GM18870 (cell line): Measurements from ENCODE around the gene KCTD12.
A peak's percentile ranks its signal among the peaks of the same experiment; 100 is the strongest.

Experiments used
- ATAC-seq: cut with Tn5 transposase; IDR thresholded peaks from one replicate; pipeline ENCODE4 v1.9.1; 2021; ENCODE audit warnings: moderate library complexity; ENCODE audit not compliant: unreplicated experiment

KCTD12 gene

DNA sequence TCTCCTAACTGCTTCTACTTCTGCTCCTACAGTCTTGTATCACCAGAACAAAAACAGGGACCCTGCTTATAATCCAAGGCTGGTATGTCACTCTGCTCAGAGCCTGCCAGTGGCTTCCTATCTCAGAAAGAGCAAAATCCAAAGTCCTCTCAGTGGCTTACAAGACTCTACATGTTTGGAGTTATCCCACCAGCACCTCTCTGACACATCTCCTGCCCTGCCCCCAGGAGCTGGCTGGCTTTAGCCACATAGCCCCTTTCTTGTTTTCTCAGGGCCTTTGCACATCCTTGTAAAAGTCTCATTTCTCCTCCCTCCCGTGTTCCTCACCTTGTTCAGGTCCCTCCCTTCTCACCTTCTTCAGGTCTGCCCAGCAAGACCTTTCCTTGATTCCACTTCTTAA lies 2.2 kb upstream of the KCTD12 start:
- no peak for ATAC-seq

DNA sequence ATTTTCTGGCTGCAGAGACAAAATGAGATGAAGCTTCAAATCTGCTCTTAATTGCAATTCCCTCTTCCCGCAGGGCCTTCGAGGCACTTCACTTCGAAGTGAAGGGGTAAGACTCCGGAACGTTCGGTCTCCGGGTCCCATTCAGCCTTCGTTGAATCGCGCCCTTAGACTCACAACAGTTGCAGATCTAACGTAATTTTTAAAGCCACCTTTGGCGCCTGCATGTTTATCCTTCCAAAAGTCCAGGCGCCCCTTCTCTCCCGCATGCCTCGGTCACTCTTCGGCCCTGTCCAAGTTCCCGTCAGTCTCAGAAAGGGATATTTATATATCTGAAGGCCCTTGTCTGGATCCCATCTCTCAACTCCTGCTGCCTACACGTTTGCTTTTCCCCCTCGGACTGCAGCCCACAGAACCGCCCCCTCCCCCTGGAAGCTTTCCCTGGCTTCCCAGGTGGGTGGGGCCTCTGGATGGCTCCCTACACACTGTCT lies 915 bp upstream of the KCTD12 start:
- ATAC-seq: no peak

GRCh38 chr13:76886005-76886291 lies 257 bp downstream of the KCTD12 start:
- no peak for ATAC-seq

DNA sequence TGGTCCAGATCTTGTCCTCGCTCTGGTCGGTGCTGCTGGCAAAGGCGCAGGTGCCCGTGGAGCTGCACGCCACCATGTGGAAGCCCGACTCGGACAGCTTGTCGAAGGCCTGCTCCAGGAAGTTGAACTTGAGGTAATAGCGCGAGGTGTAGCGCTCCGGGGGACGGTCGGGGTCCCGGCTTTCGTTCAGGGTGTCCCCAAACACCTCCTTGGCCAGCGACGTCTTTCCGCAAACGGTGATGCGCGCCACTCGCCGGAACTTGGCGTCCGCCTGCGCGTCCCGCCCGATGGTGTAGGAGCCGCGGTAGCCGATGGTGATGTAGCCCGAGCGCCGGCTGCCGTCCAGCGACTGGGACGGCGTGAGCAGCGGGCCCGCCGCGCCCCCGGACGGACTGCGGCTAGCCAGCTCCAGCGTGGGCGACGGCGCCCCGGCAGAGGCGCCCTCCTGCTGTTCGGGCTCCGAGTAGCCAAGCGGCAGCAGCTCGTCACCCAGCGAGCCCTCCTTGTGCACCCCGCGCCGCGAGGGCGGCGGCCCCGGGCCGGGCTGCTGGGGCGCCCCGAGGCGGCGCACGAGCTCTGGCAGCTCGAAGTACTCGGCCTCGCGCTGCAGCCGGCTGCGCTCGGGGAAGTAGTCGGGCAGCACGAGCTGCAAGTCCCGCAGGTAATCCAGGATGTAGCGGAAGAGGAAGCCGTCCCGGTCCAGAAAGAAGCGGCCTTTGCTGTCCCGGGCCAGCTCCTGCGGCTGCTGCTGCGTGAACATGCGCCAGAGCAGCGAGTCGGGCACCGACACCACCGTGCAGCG lies 801 bp downstream of the KCTD12 start:
- peak; percentile 39 for ATAC-seq

DNA sequence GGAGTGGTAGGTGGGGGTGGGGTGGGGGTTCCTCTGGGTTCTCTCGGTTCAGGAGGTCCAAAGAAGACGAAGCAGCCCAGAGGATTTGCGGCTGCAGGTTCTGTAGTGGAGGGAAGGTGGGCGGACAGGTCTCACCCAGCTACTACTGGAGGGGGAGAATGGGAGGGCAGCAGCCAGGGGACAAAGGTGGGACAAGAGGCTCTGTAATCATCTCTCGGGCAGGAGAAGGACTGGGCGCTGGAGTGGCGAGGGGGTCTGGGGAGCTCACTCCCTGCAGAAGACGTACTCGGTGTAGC lies 1.4 kb downstream of the KCTD12 start:
- no peak for ATAC-seq

DNA sequence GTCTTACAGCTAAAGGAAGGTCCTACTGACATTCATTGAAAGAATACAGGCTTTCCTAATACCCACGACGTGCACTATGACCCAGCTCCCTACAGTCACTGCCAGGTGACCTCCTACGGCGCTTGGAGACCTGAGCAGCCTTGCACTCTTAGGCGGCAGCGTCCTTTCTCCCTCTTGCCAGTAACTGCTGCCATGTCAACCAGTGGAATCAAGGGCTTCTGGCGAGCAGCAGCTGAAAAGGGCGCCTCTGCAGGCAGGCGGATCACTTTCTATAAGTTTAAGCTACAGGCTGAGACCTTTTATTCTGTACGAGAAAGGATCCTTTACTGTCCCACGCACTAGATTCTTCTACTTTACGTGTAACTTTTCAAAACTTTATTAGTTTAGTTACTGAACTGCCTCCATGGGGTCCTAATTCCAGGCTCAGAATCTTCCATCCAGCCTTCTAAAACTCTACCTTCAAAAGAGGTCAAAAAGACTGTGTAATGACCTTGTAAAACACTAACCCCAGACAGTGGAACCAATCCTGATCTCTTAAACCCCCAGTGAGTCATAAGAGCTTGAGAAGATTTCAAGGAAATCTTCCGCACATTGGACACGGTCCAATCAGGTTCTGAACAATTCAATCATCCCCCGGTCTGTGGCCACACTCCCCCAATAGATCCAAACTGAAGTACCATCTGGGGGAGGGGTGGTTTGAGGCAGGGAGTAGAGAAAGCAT lies 1.9 kb downstream of the KCTD12 start:
- ATAC-seq: no peak

GRCh38 chr13:76883236-76883635 lies 3.0 kb downstream of the KCTD12 start:
- ATAC-seq: no peak

DNA sequence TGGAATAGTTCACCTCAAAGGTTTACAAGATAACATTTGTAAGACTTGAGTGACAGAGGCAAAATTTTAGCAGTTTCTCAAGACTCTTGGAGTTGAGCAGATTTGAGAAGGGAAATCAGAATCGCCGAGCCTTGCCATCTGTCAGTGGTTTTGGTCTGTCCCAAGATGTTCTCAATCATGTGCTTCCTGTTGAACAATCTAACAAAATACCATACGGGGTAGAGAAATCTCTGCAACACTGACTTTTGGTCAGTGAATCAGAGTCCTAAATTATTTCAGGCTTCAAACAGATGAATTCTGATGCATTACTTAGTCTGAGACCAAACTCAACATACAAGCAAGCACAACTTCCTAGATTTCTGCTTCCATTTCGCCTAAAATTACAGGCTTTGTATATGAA lies 3.8 kb downstream of the KCTD12 start:
- ATAC-seq: no peak

- no peak for ATAC-seq
These were observed 6.3 kb downstream of the KCTD12 start for GRCh38 chr13:76879883-76880270.

DNA sequence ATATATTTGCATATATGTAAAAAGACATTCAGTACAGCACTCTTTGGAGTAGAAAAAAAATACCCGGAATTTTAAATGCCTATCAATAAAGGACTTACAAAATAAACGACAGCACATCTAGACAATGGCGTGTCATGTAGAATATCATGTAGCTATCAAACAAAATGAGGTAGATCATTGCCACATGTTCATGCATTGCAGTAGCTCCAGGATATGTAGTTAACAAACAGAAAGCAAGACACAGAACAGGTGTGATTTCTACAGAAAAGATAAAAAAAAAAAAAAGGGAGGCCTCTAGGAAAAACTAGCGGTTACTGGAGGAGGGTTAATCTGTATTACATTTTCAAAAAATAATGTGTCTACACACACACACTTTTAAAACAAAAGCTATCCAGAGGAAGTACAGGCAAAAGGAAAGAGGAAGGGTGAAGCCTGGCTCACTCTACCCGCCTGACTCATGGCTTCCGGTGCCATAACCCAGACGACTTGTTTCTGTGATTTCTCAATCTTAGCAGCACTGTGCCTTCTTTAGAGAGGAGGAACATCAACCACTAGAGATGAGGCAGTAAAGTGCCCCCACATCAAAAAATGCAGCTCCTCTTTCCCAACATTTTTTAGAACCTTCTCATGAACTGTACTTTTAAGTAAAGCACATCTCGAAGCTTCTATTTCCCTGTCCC lies 6.9 kb downstream of the KCTD12 start:
- peak; percentile 92 for ATAC-seq

- ATAC-seq: no peak
These were observed 8.2 kb downstream of the KCTD12 start for GRCh38 chr13:76878043-76878442.

- ATAC-seq: no peak
These were observed 10.9 kb downstream of the KCTD12 start for GRCh38 chr13:76875271-76875815.

DNA sequence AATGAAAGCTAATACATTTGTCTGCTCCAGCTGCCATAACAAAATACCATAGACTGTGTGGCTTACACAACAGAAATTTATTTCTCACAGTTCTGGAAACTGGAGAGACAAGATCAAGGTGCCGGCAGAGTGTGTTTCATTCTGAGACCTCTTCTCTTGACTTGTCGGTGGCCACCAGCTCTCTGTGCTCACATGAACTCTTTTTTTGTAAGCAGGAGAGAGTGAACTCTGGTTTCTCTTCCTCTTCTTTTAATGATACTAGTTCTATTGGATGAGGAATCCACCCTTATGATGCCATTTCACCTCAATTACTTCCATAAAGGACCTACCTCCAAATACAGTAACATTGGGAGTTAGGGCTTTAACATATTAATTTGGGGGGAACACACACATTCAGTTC lies 11.7 kb downstream of the KCTD12 start:
- peak; percentile 83 for ATAC-seq

- ATAC-seq: no peak
These were observed 12.8 kb downstream of the KCTD12 start for GRCh38 chr13:76873445-76873844.

GRCh38 chr13:76872675-76873074 lies 13.5 kb downstream of the KCTD12 start:
- no peak for ATAC-seq

GRCh38 chr13:76871432-76871831 lies 14.8 kb downstream of the KCTD12 start:
- no peak for ATAC-seq

- no peak for ATAC-seq
These were observed 17.8 kb downstream of the KCTD12 start for GRCh38 chr13:76868371-76868770.

- no peak for ATAC-seq
These were observed 20.2 kb downstream of the KCTD12 start for GRCh38 chr13:76865996-76866503.

GRCh38 chr13:76865109-76865508 lies 21.1 kb downstream of the KCTD12 start:
- ATAC-seq: no peak

- no peak for ATAC-seq
These were observed 21.9 kb downstream of the KCTD12 start for GRCh38 chr13:76864259-76864658.

DNA sequence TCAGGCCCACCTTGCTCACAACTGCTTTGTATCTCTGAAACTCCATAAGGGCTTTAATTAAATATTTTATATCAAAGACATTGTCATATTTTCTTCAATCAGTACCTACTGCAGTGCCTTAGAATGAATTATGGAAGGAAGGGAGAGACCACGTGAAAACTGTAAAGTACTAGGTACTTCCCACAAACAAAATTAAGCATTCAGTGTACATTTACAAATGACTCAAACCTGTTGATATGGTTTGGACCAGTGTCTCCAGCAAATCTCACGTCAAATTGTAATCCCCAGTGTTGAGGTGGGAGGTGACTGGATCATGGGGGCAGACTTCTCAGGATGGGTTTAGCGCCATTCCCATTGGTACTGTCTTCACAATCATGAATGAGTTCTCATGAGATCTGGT lies 23.2 kb downstream of the KCTD12 start:
- no peak for ATAC-seq

DNA sequence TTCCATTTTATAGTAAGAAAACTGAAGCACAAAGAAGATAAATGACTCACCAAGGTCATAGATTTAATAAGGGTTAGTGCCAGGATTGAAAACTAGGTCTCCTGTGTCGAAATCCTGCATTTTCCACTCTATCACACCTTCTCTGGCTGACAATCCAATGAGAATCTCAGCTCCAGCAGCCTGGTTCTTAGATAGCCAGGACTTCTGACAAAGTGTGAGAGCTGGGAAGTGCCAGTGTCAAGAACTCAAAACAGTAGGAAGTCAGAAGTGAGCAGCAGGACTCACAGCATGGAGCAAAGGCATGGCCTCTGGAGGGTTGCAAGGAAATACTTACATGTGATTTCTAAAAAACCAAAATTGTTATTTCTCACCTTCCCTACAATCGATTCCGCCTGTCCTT lies 24.3 kb downstream of the KCTD12 start:
- no peak for ATAC-seq
